Activated CD4-positive, alpha-beta T cell treated with anti-CD3 and anti-CD28 coated beads, Interleukin-2, amount 50 U/mL, for 1 hour (primary cell): ENCODE measurements around the gene ZG16.

Experiments used
- DNase-seq: peaks from one replicate; pipeline ENCODE4 v3.0.0-alpha.2; 2020

The ZG16 gene

DNA sequence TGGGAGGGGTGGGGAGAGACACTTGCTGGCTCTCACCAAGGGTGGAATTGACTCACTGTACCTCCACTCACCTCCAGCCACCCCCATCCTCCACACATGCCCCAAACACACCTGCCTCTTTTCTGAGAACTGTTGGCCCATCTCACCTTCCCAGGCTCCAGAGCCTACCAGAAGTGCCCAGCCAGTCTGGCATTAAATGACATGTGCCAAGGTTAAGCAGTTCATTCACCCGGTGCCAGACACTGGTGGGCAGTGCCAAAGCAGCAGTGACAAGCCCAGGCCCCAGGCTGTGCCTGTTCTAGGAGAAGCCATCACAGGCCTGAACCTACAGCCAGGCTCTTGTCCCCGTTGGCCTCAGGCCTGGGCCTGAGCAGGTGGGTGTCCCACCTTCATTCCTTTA is 53.4 kb downstream of the ZG16 start:
- no peak for DNase-seq
